Stromal cell of bone marrow (primary cell): ENCODE results near the gene ERVW-1.
"Not testable (repeated sequence)": the region's sequence is repeated elsewhere in the genome, so short reads cannot be mapped to it uniquely, and the experiment has no call there.

Experiments used
- DNase-seq: peaks from one replicate; pipeline ENCODE4 v3.0.0-alpha.2; 2012; ENCODE audit warnings: low read depth

ERVW-1 gene

GRCh38 chr7:92477681-92478080 lies at the start of gene ERVW-1:
Gene ERVW-1 (minus strand): TSS chr7:92477946. CDS start chr7:92470381, 7,565 bp downstream.
- DNase-seq: not testable (repeated sequence)

GRCh38 chr7:92523110-92523509 lies 45.4 kb upstream of the ERVW-1 start:
- no peak for DNase-seq

GRCh38 chr7:92520024-92520423 lies 42.3 kb upstream of the ERVW-1 start:
- DNase-seq: no peak

GRCh38 chr7:92517631-92518030 lies 39.9 kb upstream of the ERVW-1 start:
- DNase-seq: peak; percentile 48

- DNase-seq: no peak
These were observed 35.6 kb upstream of the ERVW-1 start for GRCh38 chr7:92513167-92513902.

- no peak for DNase-seq
These were observed 31.2 kb upstream of the ERVW-1 start for GRCh38 chr7:92508946-92509345.

GRCh38 chr7:92506363-92506762 lies 28.6 kb upstream of the ERVW-1 start:
- no peak for DNase-seq

GRCh38 chr7:92504563-92504962 lies 26.8 kb upstream of the ERVW-1 start:
- no peak for DNase-seq

- no peak for DNase-seq
These were observed 26.0 kb upstream of the ERVW-1 start for GRCh38 chr7:92503767-92504166.

GRCh38 chr7:92498557-92498956 lies 20.8 kb upstream of the ERVW-1 start:
- no peak for DNase-seq

- DNase-seq: peak; percentile 8
These were observed 19.1 kb upstream of the ERVW-1 start for GRCh38 chr7:92496876-92497275.

- DNase-seq: peak; percentile 4
These were observed 11.9 kb upstream of the ERVW-1 start for GRCh38 chr7:92489634-92490033.

GRCh38 chr7:92487804-92488203 lies 10.1 kb upstream of the ERVW-1 start:
- DNase-seq: no peak

- DNase-seq: no peak
These were observed 8.2 kb upstream of the ERVW-1 start for GRCh38 chr7:92485974-92486373.

- DNase-seq: no peak
These were observed 7.6 kb upstream of the ERVW-1 start for GRCh38 chr7:92485267-92485892.

GRCh38 chr7:92484226-92484625 lies 6.5 kb upstream of the ERVW-1 start:
- not testable (repeated sequence) for DNase-seq

- DNase-seq: not testable (repeated sequence)
These were observed 5.9 kb upstream of the ERVW-1 start for GRCh38 chr7:92483624-92484023.

GRCh38 chr7:92479146-92479545 lies 1.4 kb upstream of the ERVW-1 start:
- not testable (repeated sequence) for DNase-seq

GRCh38 chr7:92478711-92479110 lies 965 bp upstream of the ERVW-1 start:
- no peak for DNase-seq

- no peak for DNase-seq
These were observed 349 bp upstream of the ERVW-1 start for GRCh38 chr7:92478095-92478494.

- DNase-seq: not testable (repeated sequence)
These were observed 1.7 kb downstream of the ERVW-1 start for GRCh38 chr7:92475851-92476590.

- DNase-seq: not testable (repeated sequence)
These were observed 2.4 kb downstream of the ERVW-1 start for GRCh38 chr7:92475261-92475770.

GRCh38 chr7:92473989-92474388 lies 3.8 kb downstream of the ERVW-1 start:
- DNase-seq: not testable (repeated sequence)
